Stimulated activated CD8-positive, alpha-beta memory T cell treated with anti-CD3 and anti-CD28 coated beads, Interleukin-15, amount 100 ng/mL, for 48 hours (primary cell): Measurements from ENCODE around the gene RMRP.

Source experiments
- DNase-seq, 2 donors: peaks; one replicate each; pipeline ENCODE4 v3.0.0-alpha.2; 2020; ENCODE audit warnings: low read depth in 2 of 2

The RMRP gene

DNA sequence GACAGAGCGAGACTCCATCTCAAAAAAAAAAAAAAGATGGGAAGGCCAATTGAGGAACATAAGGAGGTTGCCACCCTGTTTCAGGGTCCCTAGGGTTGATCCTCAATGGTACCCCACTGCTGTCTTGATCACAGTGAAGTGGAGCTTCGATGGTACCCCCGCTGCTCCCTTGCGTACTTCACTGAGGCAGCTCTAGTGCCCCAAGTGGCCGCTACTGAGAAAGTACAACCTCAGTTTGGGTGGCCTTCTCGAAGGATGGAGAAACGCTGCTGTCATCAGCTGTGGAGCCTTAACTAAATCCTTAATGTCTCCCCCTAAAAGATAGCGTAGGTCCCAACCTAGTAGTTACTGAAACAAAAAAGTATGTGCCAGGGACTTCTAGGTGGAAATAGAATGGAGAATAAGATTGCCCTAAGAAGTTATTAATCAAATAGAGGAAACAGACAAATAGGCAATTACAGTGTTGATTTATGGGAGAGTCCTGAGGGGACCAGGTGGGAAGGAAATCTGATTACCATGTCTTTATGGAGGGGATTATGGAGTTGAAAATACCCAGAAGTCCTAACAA, 46.5 kb downstream of the RMRP start:
- no peak for DNase-seq

DNA sequence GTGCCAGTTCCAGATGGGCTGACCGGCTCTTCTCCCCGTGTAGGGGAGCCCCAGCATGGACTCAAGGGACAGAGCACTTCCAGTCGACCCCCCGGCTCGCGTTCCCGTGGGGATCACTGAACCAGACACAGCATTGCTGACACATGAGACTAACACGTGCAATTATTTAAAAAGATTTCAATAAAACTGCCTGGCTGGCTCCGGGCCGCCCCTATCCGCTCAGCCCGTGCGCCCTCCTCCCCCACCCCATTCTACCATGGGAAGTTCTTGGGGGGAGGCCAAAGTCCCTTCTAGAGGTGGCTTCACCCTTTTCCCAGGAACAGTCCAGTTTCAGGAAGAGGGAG, 48.0 kb downstream of the RMRP start:
- DNase-seq = no peak

DNA sequence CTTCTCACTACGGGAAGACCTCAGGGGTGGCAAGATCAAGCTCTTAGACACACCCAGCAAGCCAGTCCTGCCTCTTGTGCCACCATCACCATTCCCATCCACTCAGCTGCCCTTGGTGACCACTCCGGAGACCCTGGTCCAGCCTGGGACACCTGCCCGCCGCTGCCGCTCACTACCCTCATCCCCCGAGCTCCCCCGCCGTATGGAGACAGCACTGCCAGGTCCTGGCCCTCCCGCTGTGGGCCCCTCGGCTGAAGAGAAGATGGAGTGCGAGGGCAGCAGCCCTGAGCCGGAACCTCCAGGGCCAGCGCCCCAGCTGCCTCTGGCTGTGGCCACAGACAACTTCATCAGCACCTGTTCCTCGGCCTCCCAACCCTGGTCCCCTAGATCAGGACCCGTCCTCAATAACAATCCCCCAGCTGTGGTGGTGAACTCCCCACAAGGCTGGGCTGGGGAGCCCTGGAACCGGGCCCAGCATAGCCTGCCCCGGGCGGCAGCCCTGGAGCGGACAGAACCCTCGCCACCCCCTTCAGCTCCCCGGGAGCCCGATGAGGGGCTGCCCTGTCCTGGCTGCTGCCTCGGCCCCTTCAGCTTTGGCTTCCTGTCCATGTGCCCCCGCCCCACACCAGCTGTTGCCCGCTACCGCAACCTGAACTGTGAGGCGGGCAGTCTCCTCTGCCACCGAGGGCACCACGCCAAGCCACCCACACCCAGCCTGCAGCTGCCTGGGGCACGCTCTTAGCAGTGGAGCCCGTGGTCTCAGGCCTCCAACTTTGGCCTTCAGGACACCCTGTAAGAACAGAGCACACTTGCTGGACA, 48.6 kb downstream of the RMRP start:
- no peak for DNase-seq

DNA sequence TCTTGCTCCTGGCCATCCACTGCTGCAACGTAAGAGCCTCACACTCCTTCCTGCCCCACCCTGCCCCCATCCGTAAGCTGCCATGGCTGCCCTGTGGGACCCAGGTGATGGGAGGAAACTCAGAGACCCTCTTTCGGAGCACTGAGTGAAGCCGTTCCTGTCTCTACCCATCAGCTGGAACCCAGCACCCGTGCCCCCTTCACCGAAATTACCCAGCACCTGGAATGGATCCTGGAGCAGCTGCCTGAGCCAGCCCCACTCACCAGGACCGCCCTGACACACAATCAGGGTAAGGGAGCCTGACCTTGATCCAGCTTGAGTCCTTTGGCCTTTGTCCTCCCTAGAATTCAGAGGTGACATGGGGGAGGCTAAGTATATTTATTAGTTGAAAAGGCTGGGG, 49.6 kb downstream of the RMRP start:
- no peak for DNase-seq
